Sigmoid colon (tissue), 7 donors: ENCODE data around the gene PRCC. TPM values are rescaled to one million over a fixed set of nuclear protein-coding genes. Genes with fewer than 3 reads are reported as not detected.

ENCODE experiments used
- DNase-seq: peaks from one replicate; pipeline ENCODE4 v3.0.0-alpha.2; 2019
- H3K27ac ChIP-seq, 4 donors: fragments of 200-600 bp; sonication (generic); one replicate each; pipeline ENCODE4 v1.5.1; 2016 to 2019; ENCODE audit warnings: mild to moderate bottlenecking in 1 of 4
- H3K27me3 ChIP-seq, 3 donors: fragments of 200-600 bp; sonication (generic); one replicate each; pipeline ENCODE4 v1.5.1; 2019; ENCODE audit warnings: mild to moderate bottlenecking in 1 of 3
- H3K36me3 ChIP-seq, 4 donors: fragments of 200-600 bp; sonication (generic); one replicate each; pipeline ENCODE4 v1.5.1; 2016 to 2019
- H3K4me1 ChIP-seq, 4 donors: fragments of 200-600 bp; sonication (generic); one replicate each; pipeline ENCODE4 v1.5.1; 2017 to 2019
- H3K4me3 ChIP-seq, 4 donors: fragments of 200-600 bp; sonication (generic); one replicate each; pipeline ENCODE4 v1.5.1; 2017 to 2019; ENCODE audit warnings: mild to moderate bottlenecking in 2 of 4, moderate library complexity in 1 of 4
- H3K9me3 ChIP-seq, 4 donors: fragments of 200-600 bp in 3 of 4; sonication (generic) in 3 of 4; one replicate each; pipeline versions ENCODE4 v1.5.1 to v1.6.1; 2013 to 2019
- EP300 ChIP-seq, 4 donors: sonication (generic); formaldehyde crosslinking; IDR thresholded peaks; one replicate each; pipeline ENCODE4 v1.6.1; 2017; ENCODE audit warnings: antibody characterized with exemption in 4 of 4
- POLR2A ChIP-seq, 2 donors: fragments of 450-650 bp; IDR thresholded peaks; one replicate each; pipeline ENCODE4 v1.6.1; 2016; ENCODE audit warnings: antibody characterized with exemption in 2 of 2, mild to moderate bottlenecking in 2 of 2, moderate library complexity in 2 of 2
- POLR2AphosphoS5 ChIP-seq, 4 donors: sonication (generic); formaldehyde crosslinking; IDR thresholded peaks; one replicate each; pipeline ENCODE4 v1.6.1; 2017; ENCODE audit warnings: antibody characterized with exemption in 4 of 4
- WGBS, 2 donors: extraction: QIAGEN DNeasy Blood & Tissue Kit; methylation state at CpG; one replicate each; pipeline ENCODE4 v1.1.7; 2013; 5-methylcytosine and 5-hydroxymethylcytosine counted together
- intact Hi-C: fragments of 100-400 bp; cut with DNase I; formaldehyde crosslinking; loops from one replicate; pipeline ENCODE4 v1.15.1; 2023
- polyA plus RNA-seq, 3 donors: library from polyadenylated mRNA; stranded (reverse); fragments of 200-250 nt; gene quantifications; one replicate each; pipeline ENCODE4 v1.2.3, GENCODE V29; 2013
- total RNA-seq, 4 donors: library from RNA; depleted of rRNA; stranded (reverse); fragments of >200 nt; gene quantifications; one replicate each; pipeline ENCODE4 v1.1.0, GENCODE V29; 2016
- TF ChIP-seq, protein P1 (sequence below), 4 experiments: fragments of 450-650 bp in 3 of 4; fragments of 200-600 bp in 1 of 4; IDR thresholded peaks; one replicate each; pipeline ENCODE4 v1.5.1; 2016 to 2019; ENCODE audit warnings: antibody characterized with exemption in 4 of 4, mild to moderate bottlenecking in 3 of 4, moderate library complexity in 2 of 4
- donor health status: healthy with polysubstance abuse.
- donor health status: Bipolar disorder and iron deficiency.
- donor health status: healthy.

Gene PRCC
- total and polyA plus RNA-seq, 7 donors = 27.5 to 49.7 (median 34.1) TPM

DNA sequence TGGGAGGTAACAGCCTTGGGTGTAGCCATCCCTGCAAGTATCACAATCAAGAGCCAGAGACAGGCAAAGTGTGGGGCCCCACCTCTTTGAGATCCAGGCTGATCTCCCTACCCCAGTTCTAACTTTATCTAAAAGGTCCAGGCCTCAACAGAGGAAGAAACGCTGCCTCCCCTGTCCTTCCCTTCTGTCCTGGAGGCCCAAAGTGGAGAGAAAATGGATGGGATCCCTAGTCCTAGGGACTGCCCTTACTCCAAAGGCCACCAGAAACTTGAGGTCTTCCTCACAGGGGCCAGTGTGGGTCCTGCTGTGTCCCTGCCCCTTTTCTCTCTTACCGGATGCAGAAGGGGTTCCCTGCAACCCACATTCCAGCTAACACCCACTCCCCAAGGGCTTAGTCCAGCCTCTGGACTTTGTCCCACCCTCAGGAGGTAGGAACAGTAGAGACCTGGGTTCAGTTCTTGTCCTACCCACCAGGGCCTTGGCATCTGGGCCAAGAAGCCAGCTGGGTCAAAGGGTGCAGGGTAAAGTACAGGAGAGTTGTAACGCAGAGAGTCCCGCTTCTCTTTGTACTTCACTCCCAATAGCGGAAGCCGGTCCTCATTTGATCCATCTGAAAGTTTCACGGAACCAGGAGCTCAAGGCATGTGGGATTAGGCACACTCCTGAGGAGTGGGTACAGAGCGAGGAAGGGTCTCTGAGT, 17.8 kb upstream of the PRCC start:
- H3K36me3 ChIP-seq = peaks cover 1 to 7% (median 4%) of the 10 kb centered on the region in 4 donors
- peak overlapping the region; percentile 98 to 100 (median 99) for H3K4me3 ChIP-seq
- H3K9me3 ChIP-seq = no peaks in the 10 kb centered on the region
- peak overlapping the region; percentile 96 to 100 (median 98) for H3K27ac ChIP-seq
- H3K27me3 ChIP-seq = no peaks in the 10 kb centered on the region
- intact Hi-C loops = loop anchor here (2.0 kb wide), 1 partner anchor 17 kb away; the partner anchor contains the start of gene PRCC
- 4 to 28% methylated on average over 8 of the region's 8 CpGs for WGBS, 2 donors
- no peak for DNase-seq
- no peak for TF ChIP-seq POLR2AphosphoS5 (IDR thresholded peaks at IDR 0.05)
- TF ChIP-seq EP300 (IDR thresholded peaks at IDR 0.05) = no peak
- TF ChIP-seq, protein P1, sequence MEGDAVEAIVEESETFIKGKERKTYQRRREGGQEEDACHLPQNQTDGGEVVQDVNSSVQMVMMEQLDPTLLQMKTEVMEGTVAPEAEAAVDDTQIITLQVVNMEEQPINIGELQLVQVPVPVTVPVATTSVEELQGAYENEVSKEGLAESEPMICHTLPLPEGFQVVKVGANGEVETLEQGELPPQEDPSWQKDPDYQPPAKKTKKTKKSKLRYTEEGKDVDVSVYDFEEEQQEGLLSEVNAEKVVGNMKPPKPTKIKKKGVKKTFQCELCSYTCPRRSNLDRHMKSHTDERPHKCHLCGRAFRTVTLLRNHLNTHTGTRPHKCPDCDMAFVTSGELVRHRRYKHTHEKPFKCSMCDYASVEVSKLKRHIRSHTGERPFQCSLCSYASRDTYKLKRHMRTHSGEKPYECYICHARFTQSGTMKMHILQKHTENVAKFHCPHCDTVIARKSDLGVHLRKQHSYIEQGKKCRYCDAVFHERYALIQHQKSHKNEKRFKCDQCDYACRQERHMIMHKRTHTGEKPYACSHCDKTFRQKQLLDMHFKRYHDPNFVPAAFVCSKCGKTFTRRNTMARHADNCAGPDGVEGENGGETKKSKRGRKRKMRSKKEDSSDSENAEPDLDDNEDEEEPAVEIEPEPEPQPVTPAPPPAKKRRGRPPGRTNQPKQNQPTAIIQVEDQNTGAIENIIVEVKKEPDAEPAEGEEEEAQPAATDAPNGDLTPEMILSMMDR (IDR thresholded peaks at IDR 0.05) = no peak
- TF ChIP-seq POLR2A (IDR thresholded peaks at IDR 0.05) = no peak
- peaks cover 0 to 70% (median 64%) of the 10 kb centered on the region in 4 donors for H3K4me1 ChIP-seq

DNA sequence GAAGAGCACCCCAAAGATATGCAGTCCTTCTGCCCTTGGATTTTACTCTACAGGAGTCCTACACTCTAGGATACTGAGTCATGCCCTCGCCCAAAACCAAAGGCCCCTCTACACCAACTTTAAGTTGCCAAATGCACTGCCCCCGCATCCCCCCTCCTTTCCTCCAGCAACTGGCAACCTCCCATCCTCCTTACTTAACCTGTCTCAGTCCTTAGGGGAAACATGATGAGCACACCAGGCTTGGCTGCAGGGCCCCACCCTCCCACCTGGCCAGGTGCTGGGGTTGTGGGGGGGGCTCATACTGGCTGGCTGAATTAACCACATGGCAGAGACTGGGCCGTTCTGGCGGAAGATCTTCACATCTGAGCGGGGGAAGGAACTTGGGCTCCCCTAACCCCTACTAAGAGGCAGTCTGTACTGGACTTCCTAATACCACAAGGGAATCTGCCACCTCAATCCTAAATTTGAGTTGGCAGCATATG, 17.1 kb upstream of the PRCC start:
- 1% methylated on average over 5 of the region's 5 CpGs for WGBS, 2 donors
- peaks cover 0 to 64% (median 58%) of the 10 kb centered on the region in 4 donors for H3K4me1 ChIP-seq
- TF ChIP-seq POLR2A (IDR thresholded peaks at IDR 0.05) = no peak
- TF ChIP-seq POLR2AphosphoS5 (IDR thresholded peaks at IDR 0.05) = no peak
- no peak for TF ChIP-seq EP300 (IDR thresholded peaks at IDR 0.05)
- TF ChIP-seq, protein P1 (IDR thresholded peaks at IDR 0.05) = no peak
- peaks cover 0 to under 1% (median 0%) of the 10 kb centered on the region in 4 donors for H3K36me3 ChIP-seq
- peak overlapping the region; percentile 96 to 100 (median 98) for H3K27ac ChIP-seq
- H3K4me3 ChIP-seq = peak overlapping the region; percentile 98 to 100 (median 99)
- no peaks in the 10 kb centered on the region for H3K27me3 ChIP-seq
- no peak for DNase-seq
- H3K9me3 ChIP-seq = no peaks in the 10 kb centered on the region
- intact Hi-C loops = loop anchor here (2.0 kb wide), 1 partner anchor 17 kb away; the partner anchor contains the start of gene PRCC

DNA sequence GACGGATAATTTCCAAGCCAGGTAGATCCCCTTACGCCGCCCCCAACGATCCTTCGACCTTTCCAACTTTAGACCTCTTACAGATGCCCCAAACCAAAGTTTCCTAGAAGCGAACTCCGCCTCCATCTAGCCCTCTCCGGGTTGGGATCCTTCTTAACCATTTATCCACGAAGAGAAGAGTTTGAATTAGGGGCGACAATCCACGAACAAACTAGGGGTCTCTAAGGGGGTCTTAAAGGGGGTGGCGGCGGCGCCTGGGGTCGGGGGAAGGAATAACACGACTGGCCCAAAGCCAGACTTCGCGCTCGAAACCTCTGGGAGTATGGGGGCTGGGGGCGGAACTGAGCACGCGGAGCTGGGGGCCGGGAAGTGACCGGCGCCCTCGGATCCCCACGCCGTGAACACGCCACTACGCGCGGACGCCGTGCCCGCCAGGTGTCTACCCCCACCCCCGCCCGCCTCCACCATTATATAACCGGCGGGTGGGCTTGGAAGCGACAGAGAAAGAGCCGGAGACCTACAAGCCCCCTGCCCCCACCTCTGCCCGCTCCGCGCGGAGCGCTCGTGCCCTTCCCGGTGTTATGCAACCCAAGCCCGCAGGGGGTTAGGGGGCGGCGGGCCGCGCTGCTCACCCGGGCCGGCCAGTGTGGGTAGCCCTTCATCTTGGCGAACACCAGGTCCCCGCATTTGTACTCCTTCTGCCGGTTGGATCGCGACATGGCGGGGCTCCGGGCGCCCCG, 16.5 kb upstream of the PRCC start:
- Histone ChIP-seq H3K4me3 (peak overlapping the region; percentile 98 to 100 (median 99)), H3K36me3 (no peaks in the 10 kb centered on the region), H3K9me3 (no peaks in the 10 kb centered on the region), H3K27ac (peak overlapping the region; percentile 96 to 100 (median 98)), H3K4me1 (peaks cover 0 to 57% (median 51%) of the 10 kb centered on the region in 4 donors), H3K27me3 (no peaks in the 10 kb centered on the region)
- DNase-seq = peak; percentile 85
- 0 to 1% methylated on average over 64 of the region's 64 CpGs for WGBS, 2 donors
- no peak for TF ChIP-seq POLR2A (IDR thresholded peaks at IDR 0.05)
- TF ChIP-seq POLR2AphosphoS5 (IDR thresholded peaks at IDR 0.05) = peak in 2 of 4 donors; percentile 13 to 41
- TF ChIP-seq, protein P1 (IDR thresholded peaks at IDR 0.05) = peak in 1 of 4 experiments; percentile 29
- TF ChIP-seq EP300 (IDR thresholded peaks at IDR 0.05) = peak in 1 of 4 donors; percentile 21
- intact Hi-C loops = loop anchor here (2.0 kb wide), 1 partner anchor 16 kb away; the partner anchor contains the start of gene PRCC

DNA sequence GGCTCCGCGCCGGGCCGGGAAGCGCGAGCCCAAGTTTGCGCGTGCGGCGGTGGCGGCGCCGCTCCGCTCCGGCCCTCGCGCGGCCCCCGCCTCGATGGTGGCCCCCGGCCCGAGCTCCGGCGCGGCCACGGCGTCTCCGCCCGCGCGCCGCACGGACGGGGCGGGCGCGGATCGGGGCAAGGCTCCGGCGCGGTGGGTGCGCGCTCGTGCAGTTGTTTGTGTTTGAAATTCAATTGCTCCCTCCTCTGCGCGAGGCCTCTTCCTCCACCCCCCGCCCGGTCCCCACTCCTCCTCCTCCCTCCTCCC, 15.9 kb upstream of the PRCC start, which contains the start of gene HDGF:
Gene HDGF, minus strand, starts transcription at position 225 of the 306 bp plus-strand sequence. CDS start 246 bp downstream, outside the sequence.
- intact Hi-C loops = loop anchor here (2.0 kb wide), 1 partner anchor 15 kb away; the partner anchor contains the start of gene PRCC
- H3K27me3 ChIP-seq = no peaks in the 10 kb centered on the region
- no peaks in the 10 kb centered on the region for H3K9me3 ChIP-seq
- 0 to 1% methylated on average over 48 of the region's 48 CpGs for WGBS, 2 donors
- no peak for DNase-seq
- peak within 1 kb of the TSS; percentile 96 to 100 (median 98) for H3K27ac ChIP-seq
- TF ChIP-seq, protein P1 (IDR thresholded peaks at IDR 0.05) = no peak
- TF ChIP-seq POLR2AphosphoS5 (IDR thresholded peaks at IDR 0.05) (no peak), EP300 (IDR thresholded peaks at IDR 0.05) (no peak), POLR2A (IDR thresholded peaks at IDR 0.05) (no peak)
- peaks cover 0 to 52% (median 46%) of the 10 kb centered on the region in 4 donors for H3K4me1 ChIP-seq
- H3K36me3 ChIP-seq = no peaks in the 10 kb centered on the region
- peak within 1 kb of the TSS; percentile 98 to 100 (median 99) for H3K4me3 ChIP-seq
